Thyroid gland (tissue), 4 donors: ENCODE results near the gene CIAO2B.
A peak's percentile ranks its signal among the peaks of the same experiment; 100 is the strongest.

Source experiments
- CTCF ChIP-seq, 6 experiments: fragments of 200-600 bp in 3 of 6; fragments of 450-650 bp in 3 of 6; sonication (generic) in 3 of 6; IDR thresholded peaks; one replicate each; pipeline ENCODE4 v1.5.1; 2016 to 2019; ENCODE audit warnings: antibody characterized with exemption in 6 of 6, mild to moderate bottlenecking in 2 of 6, inconsistent platforms in 1 of 6, moderate library complexity in 1 of 6
- POLR2A ChIP-seq, 2 donors: fragments of 450-650 bp; IDR thresholded peaks; one replicate each; pipeline ENCODE4 v1.6.1; 2017; ENCODE audit warnings: antibody characterized with exemption in 2 of 2, mild to moderate bottlenecking in 2 of 2, moderate library complexity in 1 of 2

- TF ChIP-seq CTCF (IDR thresholded peaks at IDR 0.05) (no peak), POLR2A (IDR thresholded peaks at IDR 0.05) (peak in 1 of 2 donors; percentile 51)
Observed at GRCh38 chr16:66935314-66936011, 1.3 kb upstream of the CIAO2B start, which contains the start of gene CES2.
